HCT116 (cell line): ENCODE results near the gene THRAP3. TPM values are rescaled to one million over a fixed set of nuclear protein-coding genes. Genes with fewer than 3 reads are reported as not detected.

Experiments used
- ATAC-seq: fragments of 200-7000 bp; cut with Tn5 transposase; 2 replicates; pipeline ENCODE4 v1.9.1; 2020; ENCODE audit warnings: mild to moderate bottlenecking, moderate library complexity
- BruUV-seq: library from RNA; stranded (reverse); fragments of 400-500 nt; replicated peaks from 2 replicates; lab custom pipeline; 2021; lab: Mats Ljungman, UMichigan
- CTCF ChIA-PET: fragments of 300-600 bp; sonication (Branson Sonifier 250); formaldehyde crosslinking; loops from one replicate; lab custom pipeline; 2021; ENCODE audit warnings: antibody characterized with exemption; lab: Charles Lee
- POLR2A ChIA-PET: fragments of 300-600, 350-600 bp; sonication (Branson Sonifier 250); formaldehyde crosslinking; loops from one replicate; lab custom pipeline; 2021; ENCODE audit warnings: antibody characterized with exemption; lab: Charles Lee
- RAD21 ChIA-PET, 2 experiments: fragments of 300-600 bp; sonication (Branson Sonifier 250); formaldehyde crosslinking; loops; one replicate each; lab custom pipeline; 2023; ENCODE audit warnings: low total read pairs in 2 of 2; ENCODE audit not compliant: uncharacterized antibody in 2 of 2, unreplicated experiment in 2 of 2, low non-redundant PET in 1 of 2; lab: Charles Lee
- DNase-seq: peaks from one replicate; pipeline ENCODE4 v3.0.0-alpha.2; 2010; ENCODE audit warnings: low read depth, low spot score
- H2AFZ ChIP-seq: fragments of 200-600 bp; shearing (Covaris generic), sonication (generic); 2 replicates; pipeline ENCODE4 v1.6.1; 2017; ENCODE audit warnings: low read depth, mixed run types, mixed read lengths, antibody characterized with exemption, low read length; ENCODE audit not compliant: poor library complexity, severe bottlenecking
- H3K27ac ChIP-seq: 2 replicates; pipeline ENCODE4 v1.5.1; 2012; ENCODE audit warnings: low read depth, low read length
- H3K27me3 ChIP-seq: fragments of 200-600 bp; sonication (generic); 2 replicates; pipeline ENCODE4 v1.6.1; 2016; ENCODE audit warnings: mixed run types, low read length, mixed read lengths; ENCODE audit not compliant: insufficient read depth
- H3K36me3 ChIP-seq, 2 experiments: fragments of 200-500 bp in 1 of 2; fragments of 200-600 bp in 1 of 2; sonication (Bioruptor generic) in 1 of 2; sonication (generic) in 1 of 2; 2 replicates each; pipeline versions ENCODE4 v1.5.1 to v1.6.1; 2014 to 2016; ENCODE audit warnings: low read length in 2 of 2, inconsistent platforms in 1 of 2, mixed read lengths in 1 of 2, mixed run types in 1 of 2; ENCODE audit not compliant: insufficient read depth in 2 of 2, control insufficient read depth in 1 of 2
- H3K4me1 ChIP-seq, 2 experiments: fragments of 200-600 bp in 1 of 2; sonication (generic) in 1 of 2; 2 replicates each; pipeline versions ENCODE4 v1.5.1 to v1.6.1; 2012 to 2017; ENCODE audit warnings: low read length in 2 of 2, inconsistent platforms in 1 of 2, mild to moderate bottlenecking in 1 of 2, mixed read lengths in 1 of 2, mixed run types in 1 of 2, moderate library complexity in 1 of 2; ENCODE audit not compliant: insufficient read depth in 2 of 2, control insufficient read depth in 1 of 2
- H3K4me2 ChIP-seq: fragments of 200-600 bp; sonication (generic); 2 replicates; pipeline ENCODE4 v1.6.1; 2017; ENCODE audit warnings: mixed run types, low read length, mixed read lengths
- H3K4me3 ChIP-seq, 2 experiments: fragments of 200-600 bp in 1 of 2; sonication (generic) in 1 of 2; replicated peaks in 1 of 2; 2 replicates each; pipeline ENCODE4 v1.5.1; 2011 to 2016; ENCODE audit warnings: low read length in 2 of 2, control low read depth in 1 of 2, low read depth in 1 of 2, mild to moderate bottlenecking in 1 of 2, mixed read lengths in 1 of 2, mixed run types in 1 of 2
- H3K79me2 ChIP-seq: fragments of 200-600 bp; sonication (generic); 2 replicates; pipeline ENCODE4 v1.6.1; 2017; ENCODE audit warnings: mild to moderate bottlenecking, mixed run types, low read length, moderate library complexity, mixed read lengths; ENCODE audit not compliant: insufficient read depth
- H3K9ac ChIP-seq: fragments of 200-600 bp; sonication (generic); 2 replicates; pipeline ENCODE4 v1.6.1; 2016; ENCODE audit warnings: low read length, mixed read lengths
- H3K9me2 ChIP-seq: fragments of 200-600 bp; sonication (generic), shearing (Covaris generic); 2 replicates; pipeline ENCODE4 v1.6.1; 2017; ENCODE audit warnings: mixed run types, mild to moderate bottlenecking, moderate library complexity; ENCODE audit not compliant: insufficient read depth
- H3K9me3 ChIP-seq, 2 experiments: fragments of 200-500 bp in 1 of 2; fragments of 200-600 bp in 1 of 2; sonication (Bioruptor generic) in 1 of 2; sonication (generic) in 1 of 2; 2 replicates each; pipeline ENCODE4 v1.6.1; 2014 to 2017; ENCODE audit warnings: low read length in 2 of 2, mixed read lengths in 2 of 2, inconsistent platforms in 1 of 2, low read depth in 1 of 2, mild to moderate bottlenecking in 1 of 2, mixed run types in 1 of 2, moderate library complexity in 1 of 2; ENCODE audit not compliant: control insufficient read depth in 1 of 2, insufficient read depth in 1 of 2
- H4K20me1 ChIP-seq: fragments of 200-600 bp; sonication (generic), shearing (Covaris generic); 2 replicates; pipeline ENCODE4 v1.6.1; 2017; ENCODE audit warnings: mixed run types, mild to moderate bottlenecking, moderate library complexity; ENCODE audit not compliant: insufficient read depth
- CBX3 ChIP-seq: IDR thresholded peaks from 2 replicates; pipeline ENCODE4 v1.6.1; 2012; ENCODE audit warnings: low read depth
- EGR1 ChIP-seq: IDR thresholded peaks from 2 replicates; pipeline ENCODE4 v1.6.1; 2012; ENCODE audit warnings: low read depth
- ELF1 ChIP-seq: IDR thresholded peaks from 2 replicates; pipeline ENCODE4 v1.6.1; 2012; ENCODE audit warnings: low read depth, borderline replicate concordance
- EZH2 ChIP-seq: fragments of 200-600 bp; sonication (generic); IDR thresholded peaks from 2 replicates; pipeline ENCODE4 v1.6.1; 2017; ENCODE audit warnings: antibody characterized with exemption, mixed run types
- EZH2phosphoT487 ChIP-seq: fragments of 200-600 bp; IDR thresholded peaks from 2 replicates; pipeline ENCODE4 v1.6.1; 2018; ENCODE audit warnings: antibody characterized with exemption, borderline replicate concordance
- FOSL1 ChIP-seq: IDR thresholded peaks from 2 replicates; pipeline ENCODE4 v1.6.1; 2012; ENCODE audit warnings: low read depth
- JUND ChIP-seq: IDR thresholded peaks from 2 replicates; pipeline ENCODE4 v1.6.1; 2012
- MAX ChIP-seq: IDR thresholded peaks from 2 replicates; pipeline ENCODE4 v1.6.1; 2012
- POLR2A ChIP-seq: IDR thresholded peaks from 2 replicates; pipeline ENCODE4 v1.7.0; 2011; ENCODE audit warnings: borderline replicate concordance; ENCODE audit not compliant: insufficient read depth, insufficient read length; ENCODE audit errors: extremely low read depth
- POLR2AphosphoS5 ChIP-seq: IDR thresholded peaks from 2 replicates; pipeline ENCODE4 v1.6.1; 2011; ENCODE audit warnings: mild to moderate bottlenecking, low read depth, low read length, moderate library complexity
- SIN3A ChIP-seq: IDR thresholded peaks from 2 replicates; pipeline ENCODE4 v1.6.1; 2012; ENCODE audit warnings: low read depth
- SP1 ChIP-seq: IDR thresholded peaks from 2 replicates; pipeline ENCODE4 v1.6.1; 2012; ENCODE audit warnings: low read depth
- SRF ChIP-seq: IDR thresholded peaks from 2 replicates; pipeline ENCODE4 v1.6.1; 2012; ENCODE audit warnings: low read depth
- YY1 ChIP-seq: IDR thresholded peaks from 2 replicates; pipeline ENCODE4 v1.6.1; 2011; ENCODE audit warnings: low read length, low read depth, moderate library complexity, mild to moderate bottlenecking; ENCODE audit not compliant: insufficient replicate concordance; ENCODE audit errors: extremely low read depth
- ZBTB33 ChIP-seq: IDR thresholded peaks from 2 replicates; pipeline ENCODE4 v1.6.1; 2011; ENCODE audit warnings: mild to moderate bottlenecking, low read length, moderate library complexity; ENCODE audit not compliant: insufficient replicate concordance; ENCODE audit errors: extremely low read depth
- ZNF274 ChIP-seq: fragments of 200-500 bp; sonication (Bioruptor generic); IDR thresholded peaks from 2 replicates; pipeline ENCODE4 v1.6.1; 2014; ENCODE audit warnings: mild to moderate bottlenecking, low read depth, low read length, inconsistent platforms
- intact Hi-C: fragments of 100-400 bp; cut with micrococcal nuclease; formaldehyde crosslinking; loops from 2 replicates; pipeline ENCODE4 v1.10.0; 2022
- total RNA-seq: library from RNA; stranded (reverse); gene quantifications from one replicate; pipeline ENCODE4 v1.2.1, GENCODE V29; 2021; ENCODE audit not compliant: unreplicated experiment
- TF ChIP-seq, protein P1 (sequence below): IDR thresholded peaks from 2 replicates; pipeline ENCODE4 v1.6.1; 2012

Gene THRAP3
- total RNA-seq, 1 experiment from 2014 or later, result 144 TPM

DNA sequence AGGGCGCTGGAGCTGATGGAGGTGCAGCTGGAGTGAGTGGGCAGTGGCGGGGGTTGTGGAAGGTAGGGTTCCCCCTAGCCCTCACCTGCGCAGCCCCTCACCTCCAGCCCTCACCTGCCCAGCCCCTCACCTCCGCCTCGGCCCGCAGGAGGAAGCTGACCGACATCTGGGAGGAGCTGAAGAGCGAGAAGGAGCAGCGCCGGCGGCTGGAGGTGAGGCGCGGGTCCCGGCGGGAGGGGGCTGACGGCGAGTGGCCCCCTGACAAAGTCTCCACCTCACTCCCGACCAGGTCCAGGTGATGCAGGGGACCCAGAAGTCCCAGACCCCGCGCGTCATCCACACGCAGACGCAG is 96.5 kb downstream of the THRAP3 start:
- Histone ChIP-seq H2AFZ (no peak overlapping the region), H3K36me3 (no peaks in the 10 kb centered on the region; a peak in 1 of 4 replicates), H3K4me2 (peak overlapping the region; percentile 87), H4K20me1 (no peaks in the 10 kb centered on the region), H3K27me3 (no peaks in the 10 kb centered on the region), H3K9ac (peak overlapping the region; percentile 76), H3K9me3 (no peaks in the 10 kb centered on the region), H3K27ac (peak overlapping the region; percentile 89), H3K9me2 (no peaks in the 10 kb centered on the region), H3K79me2 (peaks cover 11% of the 10 kb centered on the region; the same call in 1 of the 2 replicates), H3K4me1 (peaks cover 17 to 44% of the 10 kb centered on the region in 2 experiments), H3K4me3 (peak overlapping the region; percentile 58 to 69)
- no peak for TF ChIP-seq YY1
- no peak for TF ChIP-seq MAX
- peak; percentile 20 for TF ChIP-seq POLR2A
- no peak for TF ChIP-seq EZH2phosphoT487
- TF ChIP-seq EZH2, result no peak
- no peak for TF ChIP-seq POLR2AphosphoS5
- POLR2A ChIA-PET, result interaction anchor here (3.3 kb wide), 1 partner anchor 81 kb away, joined by 12 read pairs; no protein-coding TSS in a partner anchor
- intact Hi-C loops, result no loop called here
- CTCF ChIA-PET, result interaction anchor here (1.1 kb wide), 1 partner anchor 22 kb away, joined by 4 read pairs; no protein-coding TSS in a partner anchor
- DNase-seq, result no peak
- RAD21 ChIA-PET, result no interaction called here
- ATAC-seq, result no peak
- BruUV-seq, result TSS peak; percentile 41

DNA sequence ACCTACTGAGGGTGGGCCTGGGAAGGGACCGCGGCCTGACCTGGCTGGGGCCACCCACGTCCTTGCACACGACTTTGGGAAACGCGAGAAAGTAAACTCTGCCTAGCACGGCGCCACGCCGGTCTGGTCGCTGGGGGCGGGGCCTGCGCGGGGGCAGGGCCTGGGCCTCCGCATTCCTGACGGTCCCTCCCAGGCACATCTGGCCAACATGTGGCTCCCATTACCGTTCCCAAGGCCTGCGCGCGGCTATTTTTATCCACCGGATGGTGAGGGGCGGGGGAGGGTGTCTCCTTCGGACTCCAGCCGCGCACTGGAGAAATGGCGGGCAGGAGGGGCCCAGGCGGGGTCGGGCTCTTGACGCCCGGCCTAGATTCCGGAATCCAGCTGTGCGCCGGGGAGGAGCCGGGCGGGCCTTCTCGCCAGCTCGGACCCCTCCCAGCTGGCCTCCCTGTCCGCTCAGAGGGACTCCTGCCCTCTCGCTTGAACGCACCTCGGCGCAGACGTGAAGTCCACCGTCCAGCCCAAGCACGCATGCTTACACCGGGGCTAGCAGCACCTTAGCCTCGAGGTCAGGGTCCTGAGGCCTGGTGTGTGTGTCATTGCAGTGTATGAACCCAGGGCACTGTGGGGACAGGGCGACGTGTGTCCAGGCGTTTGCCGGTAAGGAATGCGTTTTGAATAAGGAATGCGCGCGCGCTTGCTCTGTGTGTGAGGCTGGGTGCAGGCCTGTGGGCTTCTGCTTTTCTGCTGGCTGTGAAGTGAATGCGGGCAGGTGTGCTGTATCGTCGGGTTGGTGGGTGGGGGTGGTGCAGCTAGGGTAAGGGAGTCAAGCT is 97.1 kb downstream of the THRAP3 start:
- intact Hi-C loops, result no loop called here
- Histone ChIP-seq H3K4me1 (peaks cover 17 to 48% of the 10 kb centered on the region in 2 experiments), H3K27me3 (no peaks in the 10 kb centered on the region), H3K4me3 (peak overlapping the region; percentile 58 to 69), H3K27ac (peak overlapping the region; percentile 89), H2AFZ (no peak overlapping the region), H3K79me2 (peaks cover 11% of the 10 kb centered on the region; the same call in 1 of the 2 replicates), H3K4me2 (peak overlapping the region; percentile 87), H3K9me2 (no peaks in the 10 kb centered on the region), H3K9ac (peak overlapping the region; percentile 76), H3K9me3 (no peaks in the 10 kb centered on the region), H3K36me3 (no peaks in the 10 kb centered on the region; a peak in 1 of 4 replicates), H4K20me1 (no peaks in the 10 kb centered on the region)
- BruUV-seq, result TSS peak; percentile 36
- peak; percentile 68 for ATAC-seq
- ChIA-PET POLR2A (interaction anchor here (3.3 kb wide), 1 partner anchor 80 kb away, joined by 12 read pairs; no protein-coding TSS in a partner anchor), RAD21 (interaction anchor here in 1 of 2 experiments (0.7 kb wide), 1 partner anchor 65 kb away, joined by 3 read pairs; no protein-coding TSS in a partner anchor), CTCF (interaction anchor here (1.1 kb wide), 1 partner anchor 21 kb away, joined by 4 read pairs; no protein-coding TSS in a partner anchor)
- DNase-seq, result peak; percentile 77
- TF ChIP-seq EGR1 (peak; percentile 82; the same call in 1 of the 2 replicates), MAX (peak; percentile 82), SIN3A (peak; percentile 66; the same call in 1 of the 2 replicates), POLR2A (peak; percentile 15), FOSL1 (no peak), SRF (no peak), ZBTB33 (no peak), ELF1 (no peak), JUND (no peak; the same call in 1 of the 2 replicates), EZH2 (no peak), ZNF274 (no peak), CBX3 (no peak), SP1 (peak; percentile 69; the same call in 1 of the 2 replicates)
- TF ChIP-seq, protein P1, sequence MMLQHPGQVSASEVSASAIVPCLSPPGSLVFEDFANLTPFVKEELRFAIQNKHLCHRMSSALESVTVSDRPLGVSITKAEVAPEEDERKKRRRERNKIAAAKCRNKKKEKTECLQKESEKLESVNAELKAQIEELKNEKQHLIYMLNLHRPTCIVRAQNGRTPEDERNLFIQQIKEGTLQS, result no peak; the same call in 1 of the 2 replicates
